GM03348 (cell line): Measurements from ENCODE around the gene LRP5.

Experiments used
- DNase-seq: peaks from one replicate; pipeline ENCODE4 v3.0.0; 2012; ENCODE audit warnings: low spot score

Gene LRP5

GRCh38 chr11:68312117-68312779 is at the start of gene LRP5:
LRP5 (plus strand) TSS chr11:68312591; CDS start chr11:68312715, 124 bp downstream.
- peak; percentile 89 for DNase-seq

GRCh38 chr11:68263444-68264035 is 48.9 kb upstream of the LRP5 start:
- DNase-seq: no peak

GRCh38 chr11:68264244-68264643 is 48.1 kb upstream of the LRP5 start:
- no peak for DNase-seq

GRCh38 chr11:68264741-68265540 is 47.5 kb upstream of the LRP5 start:
- no peak for DNase-seq

- no peak for DNase-seq
Observed at GRCh38 chr11:68266121-68266891, 46.1 kb upstream of the LRP5 start.

- no peak for DNase-seq
Observed at GRCh38 chr11:68266936-68267880, 45.2 kb upstream of the LRP5 start.

GRCh38 chr11:68267881-68268240 is 44.5 kb upstream of the LRP5 start:
- no peak for DNase-seq

- peak; percentile 79 for DNase-seq
Observed at GRCh38 chr11:68269414-68270081, 42.8 kb upstream of the LRP5 start.

GRCh38 chr11:68270196-68271022 is 42.0 kb upstream of the LRP5 start:
- no peak for DNase-seq

GRCh38 chr11:68271023-68271780 is 41.2 kb upstream of the LRP5 start:
- peak; percentile 88 for DNase-seq

- peak; percentile 99 for DNase-seq
Observed at GRCh38 chr11:68271781-68272608, 40.4 kb upstream of the LRP5 start, which contains the start of gene C11orf24. C11orf24 (minus strand) TSS chr11:68271973; CDS start chr11:68263767, 8,206 bp downstream.

GRCh38 chr11:68273026-68273738 is 39.2 kb upstream of the LRP5 start:
- DNase-seq: no peak

GRCh38 chr11:68274306-68274705 is 38.1 kb upstream of the LRP5 start:
- no peak for DNase-seq

GRCh38 chr11:68275721-68276507 is 36.5 kb upstream of the LRP5 start:
- no peak for DNase-seq

- DNase-seq: no peak
Observed at GRCh38 chr11:68276861-68277260, 35.5 kb upstream of the LRP5 start.

GRCh38 chr11:68279676-68280075 is 32.7 kb upstream of the LRP5 start:
- no peak for DNase-seq
